ENCODE results near the gene FSTL3.
"Not testable (repeated sequence)": the region's sequence is repeated elsewhere in the genome, so short reads cannot be mapped to it uniquely, and the experiment has no call there.

Gene FSTL3

DNA sequence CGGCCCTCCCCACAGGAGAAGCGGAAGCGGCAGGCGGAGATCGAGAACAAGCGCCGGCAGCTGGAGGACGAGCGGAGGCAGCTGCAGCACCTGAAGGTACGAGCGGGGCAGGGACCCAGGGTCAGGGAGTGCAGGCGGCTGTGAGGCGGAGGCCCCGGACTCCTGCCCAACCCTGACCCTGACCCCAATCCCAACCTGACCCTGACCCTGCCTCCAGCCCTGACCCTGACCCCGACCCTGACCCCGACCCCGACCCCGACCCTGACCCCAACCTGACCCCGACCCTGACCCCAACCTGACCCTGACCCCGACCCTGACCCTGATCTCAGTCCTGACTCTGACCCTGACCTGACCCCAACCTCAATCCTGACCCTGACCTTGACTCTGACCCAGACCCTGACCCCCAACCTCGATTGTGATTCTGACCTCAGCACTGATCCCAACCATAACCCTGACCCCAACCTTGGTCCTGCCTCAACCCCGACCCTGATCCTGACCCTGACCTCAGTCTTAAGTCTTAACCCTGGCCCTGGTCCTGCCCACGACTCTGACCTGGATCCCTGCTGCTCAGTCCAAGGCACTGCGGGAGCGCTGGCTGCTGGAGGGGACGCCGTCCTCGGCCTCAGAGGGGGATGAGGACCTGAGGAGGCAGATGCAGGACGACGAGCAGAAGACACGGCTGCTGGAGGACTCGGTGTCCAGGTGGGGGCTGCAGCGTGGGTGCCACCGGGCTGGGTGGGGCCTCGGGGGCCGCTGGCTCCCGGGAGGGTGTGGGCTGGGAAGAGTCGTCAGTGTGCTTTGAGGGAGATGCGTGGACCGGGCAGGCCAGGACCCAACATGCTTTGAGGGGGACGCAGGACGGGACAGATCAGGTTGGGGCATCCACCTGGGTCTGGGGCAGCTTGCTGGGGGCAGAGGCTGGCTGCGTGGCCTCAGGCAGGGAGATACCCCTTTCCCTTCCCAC lies 51.1 kb downstream of the FSTL3 start:
- Histone ChIP-seq H3K9me3 (ENCODE audit: low read depth, low read length) (no peaks in the 10 kb centered on the region), H3K36me3 (ENCODE audit: insufficient read depth, low read length) (no peaks in the 10 kb centered on the region; the same call in 1 of the 2 replicates), H3K4me3 (no peak overlapping the region), H3K27ac (no peak overlapping the region), H3K9ac (ENCODE audit: insufficient read length) (no peak overlapping the region)
- TF ChIP-seq POLR2AphosphoS5 (IDR thresholded peaks at IDR 0.05; ENCODE audit: borderline replicate concordance, low read depth, low read length) (no peak), EZH2 (IDR thresholded peaks at IDR 0.05) (no peak), FOXP2 (optimal IDR thresholded peaks at IDR 0.05; ENCODE audit: control extremely low read depth, extremely low read length, insufficient read depth) (no peak)
- DNase-seq (ENCODE audit: low read depth, low spot score) = no peak

DNA sequence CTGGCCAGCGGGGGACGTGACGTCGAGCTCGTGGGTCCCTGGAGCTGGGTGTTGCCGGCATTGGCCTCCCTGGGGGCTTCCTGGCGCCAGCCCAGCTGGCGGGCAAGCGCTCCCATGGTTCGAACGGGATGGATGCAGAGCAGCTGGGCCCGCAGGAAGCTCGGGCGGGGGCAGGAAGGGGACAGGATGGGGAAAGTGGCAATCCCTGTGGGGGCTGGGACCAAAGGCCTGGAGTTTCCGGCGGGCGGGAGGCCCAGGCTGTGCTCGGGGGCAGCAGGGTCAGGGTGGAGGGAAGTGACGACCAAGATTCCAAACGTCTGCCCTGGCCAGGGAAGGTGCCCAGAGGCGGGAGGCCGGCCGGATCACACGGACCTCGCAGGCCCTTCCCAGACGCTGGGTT lies 51.8 kb downstream of the FSTL3 start:
- no peak for TF ChIP-seq EZH2 (IDR thresholded peaks at IDR 0.05)
- TF ChIP-seq POLR2AphosphoS5 (IDR thresholded peaks at IDR 0.05; ENCODE audit: borderline replicate concordance, low read depth, low read length) = no peak
- TF ChIP-seq FOXP2 (optimal IDR thresholded peaks at IDR 0.05; ENCODE audit: control extremely low read depth, extremely low read length, insufficient read depth) = no peak
- no peaks in the 10 kb centered on the region for H3K9me3 ChIP-seq (ENCODE audit: low read depth, low read length)
- no peak for DNase-seq (ENCODE audit: low read depth, low spot score)
- no peak overlapping the region for H3K27ac ChIP-seq
- no peak overlapping the region for H3K9ac ChIP-seq (ENCODE audit: insufficient read length)
- H3K36me3 ChIP-seq (ENCODE audit: insufficient read depth, low read length) = no peaks in the 10 kb centered on the region; the same call in 1 of the 2 replicates
- H3K4me3 ChIP-seq = no peak overlapping the region

DNA sequence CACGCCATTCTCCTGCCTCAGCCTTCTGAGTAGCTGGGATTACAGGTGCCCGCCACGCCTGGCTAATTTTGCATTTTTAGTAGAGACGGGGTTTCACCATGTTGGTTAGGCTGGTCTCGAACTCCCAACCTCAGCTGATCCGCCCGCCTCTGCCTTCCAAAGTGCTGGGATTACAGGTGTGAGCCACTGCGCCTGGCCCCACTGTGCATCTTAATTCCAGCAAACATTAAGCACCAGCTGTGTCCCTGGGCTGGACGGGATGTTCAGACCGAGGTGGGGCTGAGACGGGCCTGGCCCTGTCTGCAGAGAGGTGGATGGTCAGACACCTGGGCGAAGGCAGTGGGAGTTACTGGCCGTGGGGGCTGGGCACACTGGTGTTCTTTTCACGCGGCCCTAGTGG lies 53.4 kb downstream of the FSTL3 start:
- H3K9ac ChIP-seq (ENCODE audit: insufficient read length); H3K27ac ChIP-seq; H3K9me3 ChIP-seq (ENCODE audit: low read depth, low read length); H3K4me3 ChIP-seq; DNase-seq (ENCODE audit: low read depth, low spot score); H3K36me3 ChIP-seq (ENCODE audit: insufficient read depth, low read length): not testable (repeated sequence)

DNA sequence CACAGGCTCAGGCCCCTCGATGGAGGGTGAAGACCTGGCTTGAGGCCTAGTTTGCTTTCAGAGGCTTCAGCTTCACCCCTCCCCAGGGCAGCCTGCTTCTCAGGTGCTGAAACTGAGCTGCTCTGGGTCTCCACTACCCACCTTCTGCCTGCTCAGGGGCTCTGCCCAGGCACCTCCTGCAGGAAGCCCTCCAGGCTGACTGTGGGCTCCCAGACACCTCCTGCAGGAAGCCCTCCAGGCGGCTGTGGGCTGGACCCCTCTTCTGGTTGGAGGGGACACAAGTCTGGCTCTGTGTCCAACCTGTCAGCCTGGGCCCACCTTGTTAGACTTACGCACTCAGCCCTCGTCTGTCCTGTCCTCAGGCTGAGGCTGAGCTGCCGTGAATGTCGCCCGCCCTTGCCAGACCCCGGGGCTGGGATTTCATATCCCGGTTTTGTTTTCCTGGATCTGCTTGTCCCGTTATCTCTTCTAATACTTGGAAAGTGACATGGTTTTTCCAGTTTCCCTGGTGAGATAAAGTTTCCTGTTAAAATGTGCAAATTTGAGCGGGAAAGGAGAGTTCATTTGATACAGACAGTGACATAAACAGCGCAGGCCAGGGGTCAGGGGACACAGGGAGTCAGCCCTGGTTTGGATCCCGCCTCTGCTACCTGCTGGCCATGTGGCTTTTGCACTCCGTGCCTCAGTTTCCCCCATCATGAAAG lies 53.9 kb downstream of the FSTL3 start:
- H3K4me3 ChIP-seq = no peak overlapping the region
- no peak for TF ChIP-seq FOXP2 (optimal IDR thresholded peaks at IDR 0.05; ENCODE audit: control extremely low read depth, extremely low read length, insufficient read depth)
- TF ChIP-seq POLR2AphosphoS5 (IDR thresholded peaks at IDR 0.05; ENCODE audit: borderline replicate concordance, low read depth, low read length) = no peak
- no peak for TF ChIP-seq EZH2 (IDR thresholded peaks at IDR 0.05)
- H3K27ac ChIP-seq = no peak overlapping the region
- DNase-seq (ENCODE audit: low read depth, low spot score) = no peak
- no peaks in the 10 kb centered on the region; the same call in 1 of the 2 replicates for H3K36me3 ChIP-seq (ENCODE audit: insufficient read depth, low read length)
- H3K9ac ChIP-seq (ENCODE audit: insufficient read length) = no peak overlapping the region
- H3K9me3 ChIP-seq (ENCODE audit: low read depth, low read length) = no peaks in the 10 kb centered on the region

DNA sequence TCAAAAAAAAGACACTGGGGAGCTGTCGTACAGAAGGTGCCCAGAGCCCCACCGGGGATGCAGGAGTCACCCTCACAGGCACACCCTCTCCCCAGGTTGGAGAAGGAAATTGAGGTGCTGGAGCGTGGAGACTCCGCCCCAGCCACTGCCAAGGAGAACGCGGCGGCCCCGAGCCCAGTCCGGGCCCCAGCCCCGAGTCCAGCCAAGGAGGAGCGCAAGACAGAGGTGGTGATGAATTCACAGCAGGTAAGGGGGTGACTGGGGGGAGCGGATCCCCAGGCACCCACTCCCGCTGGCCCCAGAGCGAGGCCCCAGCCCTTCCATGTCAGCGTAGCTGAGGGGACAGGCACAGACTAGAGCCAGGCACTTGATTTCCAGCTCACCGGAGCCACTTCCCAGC lies 54.8 kb downstream of the FSTL3 start:
- Histone ChIP-seq H3K36me3 (ENCODE audit: insufficient read depth, low read length) (no peaks in the 10 kb centered on the region; the same call in 1 of the 2 replicates), H3K27ac (no peak overlapping the region), H3K4me3 (no peak overlapping the region), H3K9me3 (ENCODE audit: low read depth, low read length) (no peaks in the 10 kb centered on the region), H3K9ac (ENCODE audit: insufficient read length) (no peak overlapping the region)
- TF ChIP-seq FOXP2 (optimal IDR thresholded peaks at IDR 0.05; ENCODE audit: control extremely low read depth, extremely low read length, insufficient read depth) (no peak), EZH2 (IDR thresholded peaks at IDR 0.05) (no peak), POLR2AphosphoS5 (IDR thresholded peaks at IDR 0.05; ENCODE audit: borderline replicate concordance, low read depth, low read length) (no peak)
- no peak for DNase-seq (ENCODE audit: low read depth, low spot score)

DNA sequence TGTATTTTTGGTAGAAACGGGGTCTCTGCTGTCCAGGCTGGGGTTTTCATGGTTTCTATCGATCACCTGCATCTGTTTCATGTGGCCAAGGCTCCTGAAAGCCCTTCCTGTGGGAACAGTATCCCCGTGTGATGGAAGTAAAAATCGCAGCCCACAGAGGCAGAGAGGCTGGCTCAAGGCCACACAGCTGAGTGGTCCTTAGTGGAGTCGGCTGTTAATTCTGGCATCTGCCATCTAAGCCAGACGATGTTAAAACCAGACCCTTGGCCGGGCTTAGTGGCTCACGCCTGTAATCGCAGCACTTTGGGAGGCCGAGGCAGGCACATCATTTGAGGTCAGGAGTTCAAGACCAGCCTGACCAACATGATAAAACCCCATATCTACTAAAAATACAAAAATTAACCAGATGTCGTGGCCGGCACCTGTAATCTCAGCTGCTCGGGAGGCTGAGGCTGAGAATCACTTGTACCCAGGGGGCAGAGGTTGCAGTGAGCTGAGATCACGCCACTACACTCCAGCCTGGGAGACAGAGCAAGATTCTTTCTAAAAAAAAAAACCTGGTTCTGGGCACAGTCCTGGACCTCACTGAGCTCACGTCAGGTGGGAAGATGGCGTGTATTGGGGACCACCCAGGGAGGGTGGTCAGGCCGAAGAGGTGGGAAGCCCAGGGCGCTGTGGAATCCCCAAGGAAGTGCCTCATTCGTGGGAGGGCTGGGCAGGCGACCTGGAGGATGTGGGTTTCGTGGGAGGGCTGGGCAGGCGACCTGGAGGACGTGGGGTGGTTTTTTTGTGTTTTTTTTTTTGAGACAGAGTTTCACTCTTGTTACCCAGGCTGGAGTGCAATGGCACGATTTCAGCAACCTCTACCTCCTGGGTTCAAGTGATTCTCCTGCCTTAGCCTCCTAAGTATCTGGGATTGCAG lies 56.2 kb downstream of the FSTL3 start:
- H3K36me3 ChIP-seq (ENCODE audit: insufficient read depth, low read length) = no peaks in the 10 kb centered on the region; the same call in 1 of the 2 replicates
- DNase-seq (ENCODE audit: low read depth, low spot score) = no peak
- TF ChIP-seq EZH2 (IDR thresholded peaks at IDR 0.05) (no peak), POLR2AphosphoS5 (IDR thresholded peaks at IDR 0.05; ENCODE audit: borderline replicate concordance, low read depth, low read length) (no peak), FOXP2 (optimal IDR thresholded peaks at IDR 0.05; ENCODE audit: control extremely low read depth, extremely low read length, insufficient read depth) (no peak)
- no peak overlapping the region for H3K27ac ChIP-seq
- no peaks in the 10 kb centered on the region for H3K9me3 ChIP-seq (ENCODE audit: low read depth, low read length)
- no peak overlapping the region for H3K4me3 ChIP-seq
- no peak overlapping the region for H3K9ac ChIP-seq (ENCODE audit: insufficient read length)
